H1 (cell line): ENCODE measurements around the gene MTFP1. TPM values are rescaled to one million over a fixed set of nuclear protein-coding genes. Genes with fewer than 3 reads are reported as not detected.

Source experiments
- CTCF ChIA-PET: fragments of 300-600 bp; sonication (Branson Sonifier 250); formaldehyde crosslinking; loops from one replicate; lab custom pipeline; 2021; ENCODE audit not compliant: partially characterized antibody; lab: Charles Lee
- POLR2A ChIA-PET: fragments of 300-600 bp; sonication (Branson Sonifier 250); formaldehyde crosslinking; loops from one replicate; lab custom pipeline; 2021; ENCODE audit warnings: inconsistent platforms; ENCODE audit not compliant: partially characterized antibody; lab: Charles Lee
- DNase-seq, 2 experiments: peaks; one replicate each; pipeline versions ENCODE4 v3.0.0 to v3.0.0-alpha.2; 2010 to 2022; ENCODE audit warnings: low spot score in 2 of 2, low read depth in 1 of 2, mixed read lengths in 1 of 2
- FAIRE-seq: peaks from 2 replicates; lab custom pipeline; 2011; peaks lifted over from hg19 to GRCh38; lab: Jason Lieb, UNC
- H2AFZ ChIP-seq: 2 replicates; pipeline ENCODE4 v1.8.1; 2012; ENCODE audit warnings: low read length, inconsistent platforms
- H2AK5ac ChIP-seq: 2 replicates; pipeline ENCODE4 v1.6.1; 2013; ENCODE audit warnings: low read depth, low read length
- H2BK120ac ChIP-seq: replicated peaks from 2 replicates; pipeline ENCODE3; 2013; ENCODE audit warnings: low read depth, low read length, inconsistent platforms
- H2BK12ac ChIP-seq: 2 replicates; pipeline ENCODE4 v1.6.1; 2013; ENCODE audit warnings: low read depth, low read length
- H2BK15ac ChIP-seq: 2 replicates; pipeline ENCODE4 v1.6.1; 2013; ENCODE audit warnings: low read length
- H2BK20ac ChIP-seq: 2 replicates; pipeline ENCODE4 v1.6.1; 2013; ENCODE audit warnings: low read length
- H2BK5ac ChIP-seq: 2 replicates; pipeline ENCODE4 v1.6.1; 2013; ENCODE audit warnings: low read depth, low read length
- H3K14ac ChIP-seq: 2 replicates; pipeline ENCODE4 v1.6.1; 2013; ENCODE audit warnings: inconsistent platforms; ENCODE audit not compliant: insufficient read length
- H3K18ac ChIP-seq: 2 replicates; pipeline ENCODE4 v1.6.1; 2013; ENCODE audit warnings: low read length; ENCODE audit errors: extremely low read depth
- H3K23ac ChIP-seq: 2 replicates; pipeline ENCODE4 v1.6.1; 2013; ENCODE audit warnings: inconsistent platforms; ENCODE audit not compliant: insufficient read length
- H3K23me2 ChIP-seq: 2 replicates; pipeline ENCODE4 v1.6.1; 2013; ENCODE audit warnings: low read depth, low read length
- H3K27ac ChIP-seq: 2 replicates; pipeline ENCODE4 v1.6.1; 2011; ENCODE audit warnings: low read depth, low read length, inconsistent platforms
- H3K27me3 ChIP-seq, 4 experiments: replicated peaks in 1 of 4; 1 replicate in 1 of 4; 2 replicates in 3 of 4; pipeline versions ENCODE4 v1.6.1 to v1.8.1; 2011 to 2013; ENCODE audit warnings: low read length in 3 of 4, mild to moderate bottlenecking in 3 of 4, inconsistent platforms in 2 of 4, mixed read lengths in 2 of 4, moderate library complexity in 1 of 4; ENCODE audit not compliant: control insufficient read depth in 3 of 4, insufficient read depth in 3 of 4; ENCODE audit errors: extremely low read depth in 1 of 4
- H3K36me3 ChIP-seq, 4 experiments: 2 replicates each; pipeline versions ENCODE4 v1.6.1 to v1.8.1; 2011 to 2013; ENCODE audit warnings: mild to moderate bottlenecking in 4 of 4, low read length in 3 of 4, moderate library complexity in 2 of 4, control low read depth in 1 of 4, inconsistent platforms in 1 of 4; ENCODE audit not compliant: insufficient read depth in 4 of 4, control insufficient read depth in 2 of 4
- H3K4ac ChIP-seq: replicated peaks from 2 replicates; pipeline ENCODE3; 2013; ENCODE audit warnings: low read length, low read depth, mixed read lengths, inconsistent platforms; ENCODE audit not compliant: insufficient read length
- H3K4me1 ChIP-seq, 4 experiments: replicated peaks in 1 of 4; 1 replicate in 1 of 4; 2 replicates in 3 of 4; pipeline versions ENCODE4 v1.6.1 to v1.8.1; 2011 to 2013; ENCODE audit warnings: low read length in 3 of 4, inconsistent platforms in 2 of 4, mixed read lengths in 1 of 4; ENCODE audit not compliant: insufficient read depth in 4 of 4, control insufficient read depth in 3 of 4
- H3K4me2 ChIP-seq, 2 experiments: 2 replicates each; pipeline versions ENCODE4 v1.6.1 to v1.8.1; 2011 to 2013; ENCODE audit warnings: low read depth in 2 of 2, low read length in 2 of 2, control low read depth in 1 of 2, inconsistent platforms in 1 of 2, mild to moderate bottlenecking in 1 of 2; ENCODE audit not compliant: insufficient read depth in 1 of 2
- H3K4me3 ChIP-seq, 4 experiments: fragments of 200-600, 300-600 bp in 1 of 4; sonication (generic), shearing (Covaris generic), sonication (Bioruptor Twin) in 1 of 4; 2 replicates each; pipeline versions ENCODE4 v1.5.1 to v1.8.1; 2011 to 2016; ENCODE audit warnings: low read length in 4 of 4, low read depth in 3 of 4, control low read depth in 2 of 4, inconsistent platforms in 2 of 4, mild to moderate bottlenecking in 2 of 4, mixed read lengths in 1 of 4, moderate library complexity in 1 of 4; ENCODE audit not compliant: insufficient read depth in 2 of 4; ENCODE audit errors: extremely low read depth in 1 of 4
- H3K56ac ChIP-seq: replicated peaks from 2 replicates; pipeline ENCODE3; 2013; ENCODE audit warnings: low read depth, mild to moderate bottlenecking, mixed read lengths, low read length, inconsistent platforms; ENCODE audit not compliant: insufficient read length
- H3K79me1 ChIP-seq: 2 replicates; pipeline ENCODE4 v1.6.1; 2013; ENCODE audit warnings: low read depth, low read length, control low read depth
- H3K79me2 ChIP-seq, 2 experiments: 2 replicates each; pipeline versions ENCODE4 v1.6.1 to v1.8.1; 2012 to 2013; ENCODE audit warnings: low read length in 2 of 2, mild to moderate bottlenecking in 2 of 2, inconsistent platforms in 1 of 2; ENCODE audit not compliant: insufficient read depth in 2 of 2, control insufficient read depth in 1 of 2
- H3K9ac ChIP-seq, 4 experiments: replicated peaks in 1 of 4; 1 replicate in 1 of 4; 2 replicates in 3 of 4; pipeline versions ENCODE4 v1.6.1 to v1.8.1; 2011 to 2013; ENCODE audit warnings: low read depth in 3 of 4, low read length in 3 of 4, control low read depth in 2 of 4, mild to moderate bottlenecking in 2 of 4, moderate library complexity in 2 of 4, inconsistent platforms in 1 of 4; ENCODE audit errors: extremely low read depth in 1 of 4
- H3K9me3 ChIP-seq, 2 experiments: 2 replicates each; pipeline versions ENCODE4 v1.6.1 to v1.8.1; 2012 to 2013; ENCODE audit warnings: mild to moderate bottlenecking in 2 of 2, moderate library complexity in 2 of 2, control low read depth in 1 of 2, inconsistent platforms in 1 of 2, low read depth in 1 of 2, low read length in 1 of 2, mixed read lengths in 1 of 2; ENCODE audit not compliant: insufficient read depth in 2 of 2
- H4K20me1 ChIP-seq, 2 experiments: replicated peaks in 1 of 2; 2 replicates each; pipeline versions ENCODE3 to v1.8.1; 2011 to 2013; ENCODE audit warnings: inconsistent platforms in 2 of 2, low read length in 2 of 2, mild to moderate bottlenecking in 1 of 2; ENCODE audit not compliant: insufficient read depth in 2 of 2, control insufficient read depth in 1 of 2
- H4K5ac ChIP-seq: 2 replicates; pipeline ENCODE4 v1.6.1; 2013; ENCODE audit warnings: low read length, low read depth, mixed read lengths, inconsistent platforms; ENCODE audit not compliant: insufficient read length
- H4K8ac ChIP-seq: 2 replicates; pipeline ENCODE4 v1.8.0; 2013; ENCODE audit warnings: mild to moderate bottlenecking, moderate library complexity, low read length, inconsistent platforms; ENCODE audit not compliant: insufficient read depth; ENCODE audit errors: extremely low read depth
- H4K91ac ChIP-seq: replicated peaks from 2 replicates; pipeline ENCODE3; 2013; ENCODE audit warnings: low read length, mixed read lengths, inconsistent platforms; ENCODE audit not compliant: insufficient read length
- CEBPB ChIP-seq: IDR thresholded peaks from 2 replicates; pipeline ENCODE4 v1.6.1; 2012; ENCODE audit warnings: low read depth, low read length
- CREB1 ChIP-seq: IDR thresholded peaks from 2 replicates; pipeline ENCODE4 v1.6.1; 2012; ENCODE audit warnings: inconsistent platforms
- GABPA ChIP-seq: IDR thresholded peaks from 2 replicates; pipeline ENCODE4 v1.6.1; 2011; ENCODE audit warnings: mild to moderate bottlenecking, low read length, moderate library complexity, borderline replicate concordance; ENCODE audit not compliant: insufficient read depth
- HDAC2 ChIP-seq, 2 experiments: fragments of 300-600 bp in 1 of 2; sonication (generic) in 1 of 2; IDR thresholded peaks; 2 replicates each; pipeline ENCODE4 v1.6.1; 2011 to 2012; ENCODE audit warnings: low read depth in 2 of 2, low read length in 2 of 2, mild to moderate bottlenecking in 2 of 2, moderate library complexity in 2 of 2, borderline replicate concordance in 1 of 2, inconsistent platforms in 1 of 2
- POU5F1 ChIP-seq: IDR thresholded peaks from 2 replicates; pipeline ENCODE4 v1.6.1; 2011; ENCODE audit warnings: low read depth, mild to moderate bottlenecking, low read length, moderate library complexity
- RXRA ChIP-seq: IDR thresholded peaks from 2 replicates; pipeline ENCODE4 v1.6.1; 2011; ENCODE audit warnings: low read depth, mild to moderate bottlenecking, low read length, moderate library complexity; ENCODE audit not compliant: insufficient read depth
- SAP30 ChIP-seq: fragments of 300-600 bp; sonication (generic); IDR thresholded peaks from 2 replicates; pipeline ENCODE4 v1.7.1; 2012; ENCODE audit warnings: low read length, moderate library complexity, mild to moderate bottlenecking, inconsistent platforms; ENCODE audit not compliant: insufficient read depth, insufficient replicate concordance
- SIRT6 ChIP-seq: IDR thresholded peaks from one replicate; pipeline ENCODE4 v1.7.1; 2012; ENCODE audit warnings: low read length, inconsistent platforms
- SP2 ChIP-seq: IDR thresholded peaks from 2 replicates; pipeline ENCODE4 v1.6.1; 2012; ENCODE audit warnings: mild to moderate bottlenecking, low read length, inconsistent platforms
- SUZ12 ChIP-seq: fragments of 200-600 bp; sonication (generic); IDR thresholded peaks from 2 replicates; pipeline ENCODE4 v1.6.1; 2012; ENCODE audit warnings: mild to moderate bottlenecking, inconsistent platforms, low read length, moderate library complexity, mixed read lengths
- TAF7 ChIP-seq: optimal IDR thresholded peaks from 2 replicates; pipeline ENCODE3; 2011; ENCODE audit warnings: low read depth, mild to moderate bottlenecking, inconsistent platforms, low read length, moderate library complexity, borderline replicate concordance
- TEAD4 ChIP-seq: IDR thresholded peaks from 2 replicates; pipeline ENCODE4 v1.6.1; 2012; ENCODE audit warnings: low read depth, low read length, inconsistent platforms, mixed read lengths
- WGBS, 2 experiments: shearing (Covaris generic) in 1 of 2; methylation state at CpG; one replicate each; pipeline versions ENCODE4 v1.1.6 to v1.1.7; 2013 to 2015; ENCODE audit warnings: low lambda C conversion rate in 2 of 2, mixed read lengths in 2 of 2, inconsistent platforms in 1 of 2, low coverage in 1 of 2, missing lambda C conversion rate in 1 of 2; ENCODE audit not compliant: insufficient replicate concordance in 2 of 2, insufficient coverage in 1 of 2, insufficient read length in 1 of 2; ENCODE audit errors: extremely low coverage in 1 of 2, missing lambda C conversion rate in 1 of 2; 5-methylcytosine and 5-hydroxymethylcytosine counted together
- polyA plus RNA-seq, 7 experiments: library from polyadenylated mRNA; depleted of rRNA in 3 of 7; stranded (reverse) in 5 of 7; unstranded in 2 of 7; fragments of >200 nt in 5 of 7; fragments of 200-250 nt in 2 of 7; gene quantifications; 1 replicate in 5 of 7; 2 replicates in 1 of 7; 4 replicates in 1 of 7; pipeline versions ENCODE4 v1.2.1 to v1.2.3, GENCODE V29; 2011 to 2013; ENCODE audit warnings: missing spikeins in 2 of 7, mixed read lengths in 2 of 7
- total RNA-seq: library from RNA; stranded (reverse); fragmentation: NEBNext Ultra II Directional; extraction: Animal tissue kit (Norgen Biotek cat#: 25700); gene quantifications from 2 replicates; pipeline ENCODE4 v1.2.1, GENCODE V29; 2021
- TF ChIP-seq, protein P1 (sequence below): IDR thresholded peaks from 2 replicates; pipeline ENCODE4 v1.6.1; 2012; ENCODE audit warnings: inconsistent platforms
- TF ChIP-seq, protein P2 (sequence below): IDR thresholded peaks from 2 replicates; pipeline ENCODE4 v1.6.1; 2012; ENCODE audit warnings: inconsistent platforms

Gene MTFP1
- total and polyA plus RNA-seq, 2 of the 8 experiments (the other 6 are each of a cell fraction or from before 2014, with no cell fraction given), result 59.8 to 98.8 TPM

DNA sequence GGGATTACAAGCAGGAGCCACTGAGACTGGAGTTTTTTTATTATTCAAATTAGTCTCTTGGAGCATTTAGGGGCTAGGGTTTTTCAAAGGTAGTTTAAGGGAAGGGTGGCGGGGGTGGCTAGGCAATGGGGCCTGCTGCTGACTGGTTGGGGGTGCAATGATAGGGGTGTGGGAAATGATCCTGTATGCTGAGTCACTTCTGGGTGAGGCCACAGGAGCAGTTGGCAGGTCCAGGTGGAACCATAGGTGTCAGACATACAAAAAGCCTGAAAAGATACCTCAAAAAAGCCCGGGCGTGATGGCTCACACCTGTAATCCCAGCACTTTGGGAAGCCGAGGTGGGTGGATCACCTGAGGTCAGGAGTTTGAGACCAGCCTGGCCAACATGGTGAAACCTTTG is 13.7 kb downstream of the MTFP1 start:
- Histone ChIP-seq H2BK12ac (no peak overlapping the region), H3K4me2 (no peak overlapping the region), H4K91ac (no peak overlapping the region), H3K4me1 (no peaks in the 10 kb centered on the region; a peak in 1 of 7 replicates), H3K27me3 (no peaks in the 10 kb centered on the region), H3K27ac (no peak overlapping the region), H3K79me1 (no peaks in the 10 kb centered on the region), H2AFZ (no peak overlapping the region), H3K9me3 (peaks cover 0 to 6% of the 10 kb centered on the region in 2 experiments; a peak in 1 of 4 replicates), H2AK5ac (no peak overlapping the region), H4K8ac (no peak overlapping the region), H3K23ac (no peak overlapping the region), H3K9ac (no peak overlapping the region), H3K79me2 (no peaks in the 10 kb centered on the region), H3K36me3 (no peaks in the 10 kb centered on the region), H3K4ac (no peak overlapping the region), H2BK5ac (no peak overlapping the region), H2BK120ac (no peak overlapping the region), H3K14ac (no peak overlapping the region), H3K18ac (no peak overlapping the region), H2BK20ac (no peak overlapping the region), H4K20me1 (no peaks in the 10 kb centered on the region), H3K23me2 (no peaks in the 10 kb centered on the region), H2BK15ac (no peak overlapping the region), H4K5ac (no peak overlapping the region), H3K4me3 (no peak overlapping the region), H3K56ac (no peak overlapping the region)
- FAIRE-seq (no peak), DNase-seq (no peak)
- ChIA-PET POLR2A (interaction anchor here (1.6 kb wide), 1 partner anchor 12 kb away, joined by 3 read pairs; no protein-coding TSS in a partner anchor), CTCF (interaction anchor here (0.7 to 1.3 kb wide), 2 partner anchors 12 to 1688 kb away, joined by 5 read pairs; no protein-coding TSS in a partner anchor)
- WGBS, 2 experiments, result 94% methylated on average over 4 of the region's 4 CpGs; no CpG with 5 or more reads in 1 of the 2 experiments
- TF ChIP-seq, protein P1, sequence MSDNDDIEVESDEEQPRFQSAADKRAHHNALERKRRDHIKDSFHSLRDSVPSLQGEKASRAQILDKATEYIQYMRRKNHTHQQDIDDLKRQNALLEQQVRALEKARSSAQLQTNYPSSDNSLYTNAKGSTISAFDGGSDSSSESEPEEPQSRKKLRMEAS, result no peak
- TF ChIP-seq POU5F1 (no peak), SUZ12 (no peak), GABPA (no peak), TEAD4 (no peak), CREB1 (no peak), SIRT6 (no peak), CEBPB (no peak), RXRA (no peak), SP2 (no peak), SAP30 (no peak), HDAC2 (IDR thresholded peaks at IDR 0.05; ENCODE audit: borderline replicate concordance in 1 of 2, low read depth in 2 of 2, low read length in 2 of 2) (no peak), TAF7 (no peak)
- TF ChIP-seq, protein P2, sequence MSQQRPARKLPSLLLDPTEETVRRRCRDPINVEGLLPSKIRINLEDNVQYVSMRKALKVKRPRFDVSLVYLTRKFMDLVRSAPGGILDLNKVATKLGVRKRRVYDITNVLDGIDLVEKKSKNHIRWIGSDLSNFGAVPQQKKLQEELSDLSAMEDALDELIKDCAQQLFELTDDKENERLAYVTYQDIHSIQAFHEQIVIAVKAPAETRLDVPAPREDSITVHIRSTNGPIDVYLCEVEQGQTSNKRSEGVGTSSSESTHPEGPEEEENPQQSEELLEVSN, result no peak
